ENCODE results near the gene PHF3. TPM values are rescaled to one million over a fixed set of nuclear protein-coding genes. Genes with fewer than 3 reads are reported as not detected.

Gene PHF3
- polyA plus RNA-seq, 1 experiment, result 26.6 TPM

GRCh38 chr6:63740709-63741108 lies 105.1 kb downstream of the PHF3 start:
- CTCF ChIA-PET, result interaction anchor here (0.8 kb wide), 1 partner anchor 167 kb away, joined by 3 read pairs; no protein-coding TSS in a partner anchor
- DNase-seq (ENCODE audit: low read depth, low spot score), result peak; percentile 20
- H3K9me3 ChIP-seq (ENCODE audit: control insufficient read depth, insufficient read depth, low read length), result no peaks in the 10 kb centered on the region
- TF ChIP-seq CTCF (IDR thresholded peaks at IDR 0.05; ENCODE audit: low read depth, low read length), result no peak
- H3K4me3 ChIP-seq (ENCODE audit: low read depth, low read length), result no peak overlapping the region
- H3K27me3 ChIP-seq (ENCODE audit: control insufficient read depth, insufficient read depth, low read length), result peaks cover 5% of the 10 kb centered on the region
- POLR2A ChIA-PET, result no interaction called here
- H3K27ac ChIP-seq (ENCODE audit: low read depth, low read length), result no peak overlapping the region

GRCh38 chr6:63742060-63742459 lies 106.5 kb downstream of the PHF3 start:
- DNase-seq (ENCODE audit: low read depth, low spot score), result no peak
- Histone ChIP-seq H3K9me3 (ENCODE audit: control insufficient read depth, insufficient read depth, low read length) (no peaks in the 10 kb centered on the region), H3K27ac (ENCODE audit: low read depth, low read length) (no peak overlapping the region), H3K4me3 (ENCODE audit: low read depth, low read length) (no peak overlapping the region), H3K27me3 (ENCODE audit: control insufficient read depth, insufficient read depth, low read length) (peaks cover 5% of the 10 kb centered on the region)
- ChIA-PET CTCF (interaction anchor here (0.5 to 1.3 kb wide), 2 partner anchors 23 to 257 kb away, joined by 3 read pairs; no protein-coding TSS in a partner anchor), POLR2A (no interaction called here)
- no peak for TF ChIP-seq CTCF (IDR thresholded peaks at IDR 0.05; ENCODE audit: low read depth, low read length)

- ChIA-PET CTCF (no interaction called here), POLR2A (no interaction called here)
- Histone ChIP-seq H3K9me3 (ENCODE audit: control insufficient read depth, insufficient read depth, low read length) (no peaks in the 10 kb centered on the region), H3K27ac (ENCODE audit: low read depth, low read length) (no peak overlapping the region), H3K4me3 (ENCODE audit: low read depth, low read length) (no peak overlapping the region), H3K27me3 (ENCODE audit: control insufficient read depth, insufficient read depth, low read length) (peaks cover 5% of the 10 kb centered on the region)
- DNase-seq (ENCODE audit: low read depth, low spot score), result no peak
- no peak for TF ChIP-seq CTCF (IDR thresholded peaks at IDR 0.05; ENCODE audit: low read depth, low read length)
These were observed 108.1 kb downstream of the PHF3 start for GRCh38 chr6:63743691-63744090.

GRCh38 chr6:63744810-63745209 lies 109.2 kb downstream of the PHF3 start:
- no peak overlapping the region for H3K4me3 ChIP-seq (ENCODE audit: low read depth, low read length)
- POLR2A ChIA-PET, result no interaction called here
- DNase-seq (ENCODE audit: low read depth, low spot score), result no peak
- TF ChIP-seq CTCF (IDR thresholded peaks at IDR 0.05; ENCODE audit: low read depth, low read length), result no peak
- CTCF ChIA-PET, result interaction anchor here (1.1 kb wide), 1 partner anchor 171 kb away, joined by 4 read pairs; no protein-coding TSS in a partner anchor
- H3K27ac ChIP-seq (ENCODE audit: low read depth, low read length), result no peak overlapping the region
- peaks cover 5% of the 10 kb centered on the region for H3K27me3 ChIP-seq (ENCODE audit: control insufficient read depth, insufficient read depth, low read length)
- H3K9me3 ChIP-seq (ENCODE audit: control insufficient read depth, insufficient read depth, low read length), result no peaks in the 10 kb centered on the region

GRCh38 chr6:63745784-63746183 lies 110.2 kb downstream of the PHF3 start:
- POLR2A ChIA-PET, result no interaction called here
- no peak for TF ChIP-seq CTCF (IDR thresholded peaks at IDR 0.05; ENCODE audit: low read depth, low read length)
- no peak for DNase-seq (ENCODE audit: low read depth, low spot score)
- no peak overlapping the region for H3K27ac ChIP-seq (ENCODE audit: low read depth, low read length)
- H3K27me3 ChIP-seq (ENCODE audit: control insufficient read depth, insufficient read depth, low read length), result peaks cover 5% of the 10 kb centered on the region
- CTCF ChIA-PET, result no interaction called here
- no peaks in the 10 kb centered on the region for H3K9me3 ChIP-seq (ENCODE audit: control insufficient read depth, insufficient read depth, low read length)
- no peak overlapping the region for H3K4me3 ChIP-seq (ENCODE audit: low read depth, low read length)
